GM18520 (cell line): Measurements from ENCODE around the gene UBXN2A.
"Not testable (repeated sequence)": the region's sequence is repeated elsewhere in the genome, so short reads cannot be mapped to it uniquely, and the experiment has no call there.

ENCODE experiments used
- ATAC-seq: cut with Tn5 transposase; IDR thresholded peaks from one replicate; pipeline ENCODE4 v1.9.1; 2021; ENCODE audit not compliant: unreplicated experiment

The UBXN2A gene

GRCh38 chr2:23940718-23941620 lies 706 bp downstream of the UBXN2A start:
- peak; percentile 47 for ATAC-seq

GRCh38 chr2:23941644-23942043 lies 1.4 kb downstream of the UBXN2A start:
- no peak for ATAC-seq

- ATAC-seq: no peak
These were observed 3.4 kb downstream of the UBXN2A start for GRCh38 chr2:23943666-23944065.

GRCh38 chr2:23944527-23944926 lies 4.3 kb downstream of the UBXN2A start:
- no peak for ATAC-seq

GRCh38 chr2:23944976-23945375 lies 4.7 kb downstream of the UBXN2A start:
- no peak for ATAC-seq

GRCh38 chr2:23947350-23947749 lies 7.1 kb downstream of the UBXN2A start:
- ATAC-seq: no peak

- not testable (repeated sequence) for ATAC-seq
These were observed 12.3 kb downstream of the UBXN2A start for GRCh38 chr2:23952558-23952957.

- ATAC-seq: no peak
These were observed 13.4 kb downstream of the UBXN2A start for GRCh38 chr2:23953625-23954024.

- no peak for ATAC-seq
These were observed 14.2 kb downstream of the UBXN2A start for GRCh38 chr2:23954325-23955014.

GRCh38 chr2:23967846-23968245 lies 27.6 kb downstream of the UBXN2A start:
- ATAC-seq: no peak

- ATAC-seq: no peak
These were observed 36.6 kb downstream of the UBXN2A start for GRCh38 chr2:23976883-23977282.

GRCh38 chr2:23988371-23988770 lies 48.1 kb downstream of the UBXN2A start:
- ATAC-seq: no peak

GRCh38 chr2:23992931-23993330 lies 52.7 kb downstream of the UBXN2A start:
- no peak for ATAC-seq

GRCh38 chr2:23993736-23994269 lies 53.5 kb downstream of the UBXN2A start:
- no peak for ATAC-seq

GRCh38 chr2:23994567-23994966 lies 54.3 kb downstream of the UBXN2A start:
- no peak for ATAC-seq

GRCh38 chr2:24007693-24008092 lies 67.4 kb downstream of the UBXN2A start:
- ATAC-seq: no peak

GRCh38 chr2:24008672-24009366 lies 68.6 kb downstream of the UBXN2A start:
- ATAC-seq: no peak

GRCh38 chr2:24009367-24009679 lies 69.1 kb downstream of the UBXN2A start:
- no peak for ATAC-seq

- ATAC-seq: no peak
These were observed 69.6 kb downstream of the UBXN2A start, which contains the start of gene MFSD2B for GRCh38 chr2:24009680-24010476. MFSD2B (plus strand) TSS chr2:24010085; CDS start chr2:24010097, 12 bp downstream.

- no peak for ATAC-seq
These were observed 70.4 kb downstream of the UBXN2A start for GRCh38 chr2:24010477-24011249.
